ENCODE measurements around the gene GJA4.

GJA4 gene

GRCh38 chr1:34839526-34840305, 46.9 kb downstream of the GJA4 start:
- DNase-seq (ENCODE audit: low spot score) = no peak

GRCh38 chr1:34840426-34840825, 47.6 kb downstream of the GJA4 start:
- DNase-seq (ENCODE audit: low spot score) = no peak

GRCh38 chr1:34842073-34842472, 49.3 kb downstream of the GJA4 start:
- no peak for DNase-seq (ENCODE audit: low spot score)

GRCh38 chr1:34842952-34843371, 50.2 kb downstream of the GJA4 start:
- no peak for DNase-seq (ENCODE audit: low spot score)

GRCh38 chr1:34843392-34844251, 50.8 kb downstream of the GJA4 start:
- DNase-seq (ENCODE audit: low spot score) = no peak

- no peak for DNase-seq (ENCODE audit: low spot score)
Measured at GRCh38 chr1:34844252-34844634, 51.4 kb downstream of the GJA4 start.

Measured in hematopoietic multipotent progenitor cell treated with erythropoietin and hydrocortisone succinate and interleukin-3 and kit ligand, for 15 days (in vitro differentiated cells).